GM12891 (cell line): ENCODE measurements around the gene PTGR3. TPM values are rescaled to one million over a fixed set of nuclear protein-coding genes. Genes with fewer than 3 reads are reported as not detected.

ENCODE experiments used
- DNase-seq: peaks from one replicate; pipeline ENCODE4 v3.0.0; 2011; ENCODE audit warnings: low spot score; ENCODE audit not compliant: insufficient read length
- FAIRE-seq: peaks from 2 replicates; lab custom pipeline; 2011; peaks lifted over from hg19 to GRCh38; lab: Jason Lieb, UNC
- PAX5 ChIP-seq: IDR thresholded peaks from 2 replicates; pipeline ENCODE4 v1.6.1; 2011; ENCODE audit warnings: low read length, moderate library complexity, mild to moderate bottlenecking; ENCODE audit not compliant: insufficient read depth, severe bottlenecking
- POLR2A ChIP-seq: IDR thresholded peaks from 2 replicates; pipeline ENCODE4 v1.6.1; 2011; ENCODE audit warnings: low read depth, low read length, control low read depth
- POLR2AphosphoS5 ChIP-seq: IDR thresholded peaks from 2 replicates; pipeline ENCODE4 v1.6.1; 2011; ENCODE audit warnings: low read depth, low read length, control low read depth
- POU2F2 ChIP-seq: IDR thresholded peaks from 2 replicates; pipeline ENCODE4 v1.6.1; 2011; ENCODE audit warnings: low read depth, mild to moderate bottlenecking, control low read depth, low read length, moderate library complexity
- SPI1 ChIP-seq: IDR thresholded peaks from 2 replicates; pipeline ENCODE4 v1.6.1; 2011; ENCODE audit warnings: low read depth, low read length, control low read depth
- TAF1 ChIP-seq: IDR thresholded peaks from 2 replicates; pipeline ENCODE4 v1.6.1; 2011; ENCODE audit warnings: low read depth, low read length, control low read depth
- polyA plus RNA-seq: library from polyadenylated mRNA; unstranded; fragments of >200 nt; gene quantifications from one replicate; pipeline ENCODE4 v1.2.1, GENCODE V29; 2012; ENCODE audit warnings: low read depth, missing spikeins, inconsistent platforms; ENCODE audit not compliant: missing spikeins

PTGR3 gene, protein sequence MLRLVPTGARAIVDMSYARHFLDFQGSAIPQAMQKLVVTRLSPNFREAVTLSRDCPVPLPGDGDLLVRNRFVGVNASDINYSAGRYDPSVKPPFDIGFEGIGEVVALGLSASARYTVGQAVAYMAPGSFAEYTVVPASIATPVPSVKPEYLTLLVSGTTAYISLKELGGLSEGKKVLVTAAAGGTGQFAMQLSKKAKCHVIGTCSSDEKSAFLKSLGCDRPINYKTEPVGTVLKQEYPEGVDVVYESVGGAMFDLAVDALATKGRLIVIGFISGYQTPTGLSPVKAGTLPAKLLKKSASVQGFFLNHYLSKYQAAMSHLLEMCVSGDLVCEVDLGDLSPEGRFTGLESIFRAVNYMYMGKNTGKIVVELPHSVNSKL
- 23.2 TPM for polyA plus RNA-seq

- DNase-seq (peak; percentile 65), FAIRE-seq (peak; percentile 84)
- TF ChIP-seq POLR2AphosphoS5 (peak; percentile 53; the same call in 1 of the 2 replicates), SPI1 (peak; percentile 30; the same call in 1 of the 2 replicates), TAF1 (peak; percentile 34; the same call in 1 of the 2 replicates), POU2F2 (peak; percentile 25; the same call in 1 of the 2 replicates), POLR2A (0 out of 2 replicates have a peak, but pooled peaks have one; percentile 44), PAX5 (no peak)
Observed at GRCh38 chr18:75209129-75209950, at the start of gene PTGR3. Gene PTGR3, minus strand, starts transcription at chr18:75209139. Its CDS starts 81 bp downstream, at chr18:75209058.

GRCh38 chr18:75257605-75258004 is 48.7 kb upstream of the PTGR3 start:
- TF ChIP-seq SPI1 (no peak), POU2F2 (no peak), POLR2A (no peak), POLR2AphosphoS5 (no peak), TAF1 (no peak), PAX5 (no peak)
- DNase-seq (no peak), FAIRE-seq (no peak)

DNA sequence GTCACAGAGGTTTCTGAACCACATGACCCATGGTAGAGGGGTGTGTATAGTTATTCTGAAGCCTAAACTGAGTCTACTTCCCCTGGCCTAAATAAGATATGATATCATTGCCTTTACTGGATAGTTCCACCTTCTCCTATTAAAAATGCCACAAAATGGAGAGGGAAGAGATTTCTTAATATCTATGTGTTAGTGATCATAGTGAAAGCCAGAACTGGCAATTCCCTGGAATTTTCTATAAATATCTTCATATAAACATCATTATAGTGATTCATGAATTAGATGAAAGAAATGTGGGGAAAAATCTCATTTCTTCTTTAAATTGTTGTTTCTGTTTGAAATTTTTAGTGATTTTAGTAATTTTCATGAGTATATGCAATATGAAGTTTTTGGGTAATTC is 47.4 kb upstream of the PTGR3 start:
- FAIRE-seq, result no peak
- TF ChIP-seq SPI1, result no peak
- no peak for TF ChIP-seq PAX5
- TF ChIP-seq POU2F2, result no peak
- no peak for TF ChIP-seq POLR2A
- TF ChIP-seq POLR2AphosphoS5, result no peak
- no peak for TF ChIP-seq TAF1
- DNase-seq, result no peak

GRCh38 chr18:75255094-75255493 is 46.2 kb upstream of the PTGR3 start:
- TF ChIP-seq POLR2A (no peak), SPI1 (no peak)
- FAIRE-seq (peak; percentile 75), DNase-seq (no peak)

- FAIRE-seq, result no peak
- DNase-seq, result no peak
- TF ChIP-seq SPI1, result no peak
- TF ChIP-seq PAX5, result no peak
- TF ChIP-seq POLR2A, result no peak
- TF ChIP-seq POU2F2, result no peak
- TF ChIP-seq POLR2AphosphoS5, result no peak
- TF ChIP-seq TAF1, result no peak
Observed at GRCh38 chr18:75253784-75254183, 44.8 kb upstream of the PTGR3 start.

DNA sequence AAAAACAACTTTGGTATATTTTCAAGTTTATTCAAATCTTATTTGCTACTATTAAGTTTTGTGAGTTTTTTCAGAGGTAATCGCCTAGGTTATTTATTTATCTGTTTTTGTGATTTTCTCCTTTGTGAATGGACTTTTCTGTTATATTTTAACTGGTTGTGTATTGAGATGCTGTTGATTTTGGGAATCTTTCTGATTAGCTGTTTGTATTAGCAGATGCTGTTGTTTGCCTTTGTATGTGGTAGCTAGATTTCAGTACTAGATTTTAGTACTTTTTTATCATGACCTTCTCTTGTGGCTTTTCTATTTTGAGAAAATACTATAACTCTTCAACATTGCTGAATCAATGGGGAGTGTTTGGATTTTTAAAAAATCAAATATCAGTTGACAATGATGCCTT is 44.1 kb upstream of the PTGR3 start:
- FAIRE-seq (no peak), DNase-seq (no peak)
- no peak for TF ChIP-seq PAX5

DNA sequence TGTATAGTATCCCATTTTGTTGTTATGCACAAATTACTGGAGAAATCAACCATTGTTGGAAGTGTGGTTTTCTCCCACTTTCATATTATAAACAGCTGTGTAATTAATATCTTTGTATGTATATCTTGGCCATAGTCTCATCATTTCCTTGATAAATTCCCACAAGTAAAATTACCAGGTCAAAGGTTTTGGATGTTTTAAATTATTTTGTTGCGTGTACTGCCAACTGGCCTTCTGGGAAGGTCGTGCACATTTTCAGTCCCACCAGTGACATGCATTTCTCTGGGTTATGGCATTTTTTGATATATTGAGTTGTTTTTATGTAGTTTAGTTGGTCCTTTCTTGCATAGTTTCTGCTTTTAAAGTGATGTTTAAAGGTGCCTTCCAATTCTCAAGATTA is 43.2 kb upstream of the PTGR3 start:
- TF ChIP-seq POLR2A, result no peak
- TF ChIP-seq POU2F2, result no peak
- no peak for TF ChIP-seq SPI1
- TF ChIP-seq TAF1, result no peak
- no peak for FAIRE-seq
- DNase-seq, result no peak

DNA sequence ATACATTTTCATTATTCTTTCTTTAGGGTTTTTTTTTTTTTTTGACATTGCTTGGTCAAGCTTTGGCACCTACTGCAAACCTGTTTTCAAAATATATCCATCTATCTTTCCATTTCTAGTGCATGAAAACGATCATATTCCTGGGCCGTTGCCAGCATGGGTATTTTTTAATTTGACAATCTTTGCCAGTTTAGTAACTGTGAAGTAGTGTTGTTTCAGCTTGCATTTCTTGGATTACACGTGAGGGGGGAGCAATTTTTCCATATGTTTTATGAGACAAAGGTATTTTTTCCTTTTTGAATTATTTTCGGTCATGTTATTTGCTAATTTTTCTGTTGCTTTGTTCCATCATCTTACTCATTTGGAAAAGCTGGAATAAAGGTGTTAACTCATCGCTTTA is 42.5 kb upstream of the PTGR3 start:
- DNase-seq, result no peak
- no peak for FAIRE-seq
- TF ChIP-seq SPI1 (no peak), TAF1 (no peak), POU2F2 (no peak), POLR2AphosphoS5 (no peak), PAX5 (no peak), POLR2A (no peak)

GRCh38 chr18:75250471-75250821 is 41.5 kb upstream of the PTGR3 start:
- DNase-seq (no peak), FAIRE-seq (peak; percentile 5)
- TF ChIP-seq POLR2AphosphoS5 (no peak), POU2F2 (no peak), POLR2A (no peak), SPI1 (no peak), PAX5 (no peak), TAF1 (no peak)

- FAIRE-seq (peak; percentile 84), DNase-seq (no peak)
- no peak for TF ChIP-seq POU2F2
- TF ChIP-seq SPI1, result no peak
- TF ChIP-seq POLR2AphosphoS5, result no peak
- TF ChIP-seq TAF1, result no peak
- TF ChIP-seq PAX5, result no peak
- no peak for TF ChIP-seq POLR2A
Observed at GRCh38 chr18:75249672-75250470, 40.9 kb upstream of the PTGR3 start.
